Fibroblast of lung (primary cell): ENCODE data around the gene RALGDS.

Source experiments
- CTCF ChIP-seq, 2 donors: IDR thresholded peaks in 1 of 2; conservative IDR thresholded peaks in 1 of 2; 1 replicate in 1 of 2; 2 replicates in 1 of 2; pipeline ENCODE4 v1.5.1; 2011 to 2012; ENCODE audit warnings: low read length in 2 of 2, control low read depth in 1 of 2, inconsistent platforms in 1 of 2, low read depth in 1 of 2, mild to moderate bottlenecking in 1 of 2
- EZH2 ChIP-seq: IDR thresholded peaks from 2 replicates; pipeline ENCODE4 v1.5.1; 2012; ENCODE audit warnings: low read length, control low read depth, mild to moderate bottlenecking; ENCODE audit errors: missing control alignments

- no peak for TF ChIP-seq CTCF (conservative IDR thresholded peaks at IDR 0.05 in 1 of 2, IDR thresholded peaks at IDR 0.05 in 1 of 2; ENCODE audit: low read depth in 1 of 2, low read length in 2 of 2)
- TF ChIP-seq EZH2, result no peak
These were observed 3.3 kb upstream of the RALGDS start for GRCh38 chr9:133124123-133124906.
